OCI-LY1 (cell line): ENCODE data around the gene NCEH1.

Experiments
- H2AFZ ChIP-seq: fragments of 200-600 bp; sonication (generic), shearing (Covaris generic); 2 replicates; pipeline ENCODE4 v1.6.0; 2014; ENCODE audit warnings: antibody characterized with exemption, mild to moderate bottlenecking, low read length
- H3F3A ChIP-seq: fragments of 200-600 bp; sonication (generic), shearing (Covaris generic); 2 replicates; pipeline ENCODE4 v1.6.0; 2014; ENCODE audit warnings: mild to moderate bottlenecking, antibody characterized with exemption, low read length, moderate library complexity; ENCODE audit not compliant: insufficient read depth
- H3K27ac ChIP-seq: fragments of 200-600 bp; sonication (generic); 2 replicates; pipeline ENCODE4 v1.5.1; 2014; ENCODE audit warnings: low read length, mixed run types, mild to moderate bottlenecking, low read depth; ENCODE audit not compliant: poor library complexity, severe bottlenecking
- H3K27me3 ChIP-seq: fragments of 200-600 bp; sonication (generic); 2 replicates; pipeline ENCODE4 v1.6.0; 2014; ENCODE audit warnings: antibody characterized with exemption, mild to moderate bottlenecking, low read length, moderate library complexity; ENCODE audit not compliant: insufficient read depth
- H3K36me3 ChIP-seq: fragments of 200-600 bp; sonication (generic); 2 replicates; pipeline ENCODE4 v1.6.1; 2014; ENCODE audit warnings: mild to moderate bottlenecking, antibody characterized with exemption, low read length, moderate library complexity, mixed read lengths; ENCODE audit not compliant: insufficient read depth
- H3K4me1 ChIP-seq: fragments of 200-600 bp; sonication (generic); 2 replicates; pipeline ENCODE4 v1.5.1; 2014; ENCODE audit warnings: mild to moderate bottlenecking, low read length, moderate library complexity; ENCODE audit not compliant: insufficient read depth, severe bottlenecking
- H3K4me2 ChIP-seq: fragments of 200-600 bp; sonication (generic), shearing (Covaris generic); 2 replicates; pipeline ENCODE4 v1.6.1; 2014; ENCODE audit warnings: low read length
- H3K4me3 ChIP-seq: fragments of 200-600 bp; sonication (generic); 2 replicates; pipeline ENCODE4 v1.5.1; 2014; ENCODE audit warnings: low read length, low read depth, mild to moderate bottlenecking, mixed read lengths; ENCODE audit not compliant: poor library complexity, severe bottlenecking
- H3K79me2 ChIP-seq: fragments of 200-600 bp; shearing (Covaris generic); 2 replicates; pipeline ENCODE4 v1.6.1; 2016; ENCODE audit warnings: mixed run types, low read length, mixed read lengths; ENCODE audit not compliant: insufficient read depth
- H3K9ac ChIP-seq: fragments of 200-600 bp; sonication (generic), shearing (Covaris generic); 2 replicates; pipeline ENCODE4 v1.6.1; 2014; ENCODE audit warnings: mild to moderate bottlenecking, low read length, mixed read lengths
- H3K9me2 ChIP-seq: fragments of 200-600 bp; sonication (generic), shearing (Covaris generic); 2 replicates; pipeline ENCODE4 v1.6.1; 2014; ENCODE audit warnings: low read depth, mild to moderate bottlenecking, low read length, mixed read lengths
- H3K9me3 ChIP-seq: fragments of 200-600 bp; shearing (Covaris generic); 2 replicates; pipeline ENCODE4 v1.6.1; 2014; ENCODE audit warnings: low read length, mixed read lengths
- H4K20me1 ChIP-seq: fragments of 200-600 bp; sonication (generic), shearing (Covaris generic); 2 replicates; pipeline ENCODE4 v1.6.0; 2016; ENCODE audit warnings: mild to moderate bottlenecking, low read length; ENCODE audit not compliant: insufficient read depth
- CTCF ChIP-seq: fragments of 200-600 bp; sonication (generic), shearing (Covaris generic); IDR thresholded peaks from 2 replicates; pipeline ENCODE4 v1.5.1; 2017; ENCODE audit warnings: mild to moderate bottlenecking, antibody characterized with exemption, low read length, moderate library complexity, mixed read lengths
- EZH2 ChIP-seq: fragments of 200-600 bp; sonication (generic), shearing (Covaris generic); IDR thresholded peaks from 2 replicates; pipeline ENCODE4 v1.8.0; 2017; ENCODE audit warnings: borderline replicate concordance, mixed run types, mild to moderate bottlenecking, antibody characterized with exemption, low read length, moderate library complexity, mixed read lengths

NCEH1 gene

GRCh38 chr3:172604895-172605646 is 105.8 kb downstream of the NCEH1 start:
- H3K9ac ChIP-seq: no peak overlapping the region
- H3K4me1 ChIP-seq: no peaks in the 10 kb centered on the region
- no peaks in the 10 kb centered on the region for H3K79me2 ChIP-seq
- no peaks in the 10 kb centered on the region for H4K20me1 ChIP-seq
- no peaks in the 10 kb centered on the region for H3K9me2 ChIP-seq
- no peak overlapping the region for H2AFZ ChIP-seq
- H3K36me3 ChIP-seq: no peaks in the 10 kb centered on the region
- H3K27ac ChIP-seq: no peak overlapping the region
- no peaks in the 10 kb centered on the region for H3K9me3 ChIP-seq
- H3F3A ChIP-seq: no peaks in the 10 kb centered on the region
- H3K4me3 ChIP-seq: no peak overlapping the region
- no peaks in the 10 kb centered on the region; the same call in 1 of the 2 replicates for H3K27me3 ChIP-seq
- no peak for TF ChIP-seq EZH2
- no peak for TF ChIP-seq CTCF
- H3K4me2 ChIP-seq: no peak overlapping the region

GRCh38 chr3:172601066-172601832 is 109.6 kb downstream of the NCEH1 start:
- H3K9me3 ChIP-seq: no peaks in the 10 kb centered on the region
- no peak overlapping the region for H3K27ac ChIP-seq
- no peak overlapping the region for H3K4me3 ChIP-seq
- no peaks in the 10 kb centered on the region for H3K36me3 ChIP-seq
- no peaks in the 10 kb centered on the region for H3K9me2 ChIP-seq
- no peaks in the 10 kb centered on the region for H3K79me2 ChIP-seq
- no peaks in the 10 kb centered on the region for H4K20me1 ChIP-seq
- H3F3A ChIP-seq: no peaks in the 10 kb centered on the region
- H3K27me3 ChIP-seq: no peaks in the 10 kb centered on the region; the same call in 1 of the 2 replicates
- H3K4me1 ChIP-seq: no peaks in the 10 kb centered on the region
- no peak for TF ChIP-seq EZH2
- no peak for TF ChIP-seq CTCF
- H2AFZ ChIP-seq: no peak overlapping the region
- H3K9ac ChIP-seq: no peak overlapping the region
- H3K4me2 ChIP-seq: no peak overlapping the region

GRCh38 chr3:172600644-172601065 is 110.2 kb downstream of the NCEH1 start:
- TF ChIP-seq CTCF (no peak), EZH2 (no peak)
- no peaks in the 10 kb centered on the region for H3K36me3 ChIP-seq

More at GRCh38 chr3:172600644-172601065, 110.2 kb downstream of the NCEH1 start:
- Histone ChIP-seq H3K27ac (no peak overlapping the region), H3K9me3 (no peaks in the 10 kb centered on the region), H3K27me3 (no peaks in the 10 kb centered on the region; the same call in 1 of the 2 replicates), H3K9me2 (no peaks in the 10 kb centered on the region), H3K79me2 (no peaks in the 10 kb centered on the region), H2AFZ (no peak overlapping the region), H3K4me3 (no peak overlapping the region), H3K4me2 (no peak overlapping the region), H3F3A (no peaks in the 10 kb centered on the region), H4K20me1 (no peaks in the 10 kb centered on the region), H3K9ac (no peak overlapping the region), H3K4me1 (no peaks in the 10 kb centered on the region)
